ENCODE data around the gene TMPRSS11E. TPM values are rescaled to one million over a fixed set of nuclear protein-coding genes. Genes with fewer than 3 reads are reported as not detected.

Gene TMPRSS11E
- not detected in 2 replicates for total RNA-seq

GRCh38 chr4:68447201-68447600 is at the start of gene TMPRSS11E:
Gene TMPRSS11E, plus strand, starts transcription at chr4:68447463. Its CDS starts 50 bp downstream, at chr4:68447513.

Other genes starting within 250 kb of the TMPRSS11E start
- not detected in 2 replicates for gene TMPRSS11B, start 201.8 kb upstream of the TMPRSS11E start, total RNA-seq
- gene YTHDC1, start 97.4 kb upstream of the TMPRSS11E start, total RNA-seq: 36.3 and 36.5 TPM in 2 replicates
- not detected in 2 replicates for gene UGT2B17, start 128.9 kb downstream of the TMPRSS11E start, total RNA-seq
- gene UGT2B15, start 223.2 kb downstream of the TMPRSS11E start, total RNA-seq: not detected in 2 replicates